ENCODE results near the gene GNS. TPM values are rescaled to one million over a fixed set of nuclear protein-coding genes. Genes with fewer than 3 reads are reported as not detected.

The GNS gene
- total and polyA plus RNA-seq, 2 of the 13 experiments (the other 11 are each of a cell fraction or from before 2014, with no cell fraction given) = 49.8 to 51.0 TPM

- H2AFZ ChIP-seq (ENCODE audit: low read length) = no peak overlapping the region
- H3K27ac ChIP-seq (ENCODE audit: extremely low read length, insufficient read depth, low read length) = no peak overlapping the region
- no peaks in the 10 kb centered on the region for H3K36me3 ChIP-seq (replicated peaks in 1 of 2; ENCODE audit: control insufficient read depth in 1 of 2, insufficient read depth in 2 of 2, low read length in 2 of 2)
- no peaks in the 10 kb centered on the region for H4K20me1 ChIP-seq (ENCODE audit: insufficient read depth, low read length)
- peaks cover 2% of the 10 kb centered on the region for H3K9me3 ChIP-seq (ENCODE audit: low read length)
- in situ Hi-C loops (cut with HindIII; ENCODE audit: extremely low pct_ligation_motif_present, low pct_unique_long_range_greater_than_20kb) (no loop called here), intact Hi-C loops (cut with micrococcal nuclease; ENCODE audit: unreplicated experiment) (no loop called here)
- peak overlapping the region; percentile 10 to 58 (median 46); a peak in 5 of 6 replicates for H3K4me3 ChIP-seq (replicated peaks in 1 of 3; ENCODE audit: insufficient read depth in 1 of 3, low read depth in 2 of 3, low read length in 3 of 3)
- no TSS peak for BruUV-seq (replicated peaks)
- ATAC-seq = peak; percentile 94
- POLR2A ChIA-PET = interaction anchor here (1.0 to 1.3 kb wide), 2 partner anchors 14 to 16 kb away, joined by 3 read pairs; no protein-coding TSS in a partner anchor
- WGBS (ENCODE audit: low lambda C conversion rate) = 0% methylated on average over 5 of the region's 103 CpGs
- peaks cover 28% of the 10 kb centered on the region for H3K4me1 ChIP-seq (ENCODE audit: insufficient read depth, low read length)
- DNase-seq (ENCODE audit: low spot score) = no peak
- H3K4me2 ChIP-seq (ENCODE audit: low read depth, low read length) = peak overlapping the region; percentile 74
- no peak overlapping the region for H3K9ac ChIP-seq (ENCODE audit: insufficient read depth, low read depth, low read length)
- H3K27me3 ChIP-seq (ENCODE audit: control insufficient read depth in 1 of 2, insufficient read depth in 2 of 2, low read length in 2 of 2) = peaks cover 2 to 35% of the 10 kb centered on the region in 2 experiments; a peak in 4 of 5 replicates
- CTCF ChIA-PET (ENCODE audit: low intra/inter-chr PET ratio, low total read pairs) = no interaction called here
- H3K79me2 ChIP-seq (ENCODE audit: insufficient read depth, low read length) = no peaks in the 10 kb centered on the region
- no peak for FAIRE-seq
- TF ChIP-seq KDM2A (CRISPR knock-in tag; IDR thresholded peaks at IDR 0.05; ENCODE audit: borderline replicate concordance, low read depth) = 0 out of 2 replicates have a peak, but pooled peaks have one; percentile 36
- TF ChIP-seq SRSF1 (optimal IDR thresholded peaks at IDR 0.05; ENCODE audit: low read depth, low read length) = peak; percentile 34
- TF ChIP-seq ZFX (CRISPR knock-in tag; IDR thresholded peaks at IDR 0.05; ENCODE audit: low read depth) = peak; percentile 34; the same call in 1 of the 2 replicates
- TF ChIP-seq ZSCAN21 (CRISPR knock-in tag; IDR thresholded peaks at IDR 0.05; ENCODE audit: borderline replicate concordance) = peak; percentile 26; the same call in 1 of the 2 replicates
- peak; percentile 49; the same call in 1 of the 2 replicates for TF ChIP-seq GABPB1 (CRISPR knock-in tag; IDR thresholded peaks at IDR 0.05)
- TF ChIP-seq ZNF770 (CRISPR knock-in tag; IDR thresholded peaks at IDR 0.05) = 0 out of 2 replicates have a peak, but pooled peaks have one; percentile 26
- 0 out of 2 replicates have a peak, but pooled peaks have one; percentile 52 for TF ChIP-seq ZBTB2 (CRISPR knock-in tag; IDR thresholded peaks at IDR 0.05; ENCODE audit: low read depth)
- TF ChIP-seq DMAP1 (CRISPR knock-in tag; IDR thresholded peaks at IDR 0.05) = 0 out of 2 replicates have a peak, but pooled peaks have one; percentile 6
- no peak for TF ChIP-seq NCOR1 (IDR thresholded peaks at IDR 0.05; ENCODE audit: borderline replicate concordance, low read length)
- TF ChIP-seq ZNF563 (CRISPR knock-in tag; IDR thresholded peaks at IDR 0.05) = peak; percentile 75
- TF ChIP-seq CTCF (CRISPR knock-in tag; IDR thresholded peaks at IDR 0.05) = peak; percentile 30; the same call in 1 of the 2 replicates
- TF ChIP-seq ZFY (CRISPR knock-in tag; IDR thresholded peaks at IDR 0.05) = peak; percentile 19; the same call in 1 of the 2 replicates
- peak; percentile 83; the same call in 1 of the 2 replicates for TF ChIP-seq ZNF800 (CRISPR knock-in tag; IDR thresholded peaks at IDR 0.05)
- peak; percentile 15; the same call in 1 of the 2 replicates for TF ChIP-seq HNF4G (IDR thresholded peaks at IDR 0.05; ENCODE audit: borderline replicate concordance, low read depth, low read length)
- no peak for TF ChIP-seq HNF4G (CRISPR knock-in tag; IDR thresholded peaks at IDR 0.05; ENCODE audit: borderline replicate concordance, low read depth)
Observed at GRCh38 chr12:64780531-64781279, 21.5 kb upstream of the GNS start.

Data from HepG2 (cell line).